Left lung (tissue), 10 donors: ENCODE measurements around the gene BTBD19. TPM values are rescaled to one million over a fixed set of nuclear protein-coding genes. Genes with fewer than 3 reads are reported as not detected.

Experiments
- ATAC-seq: fragments of 200-7000 bp; cut with Tn5 transposase; one replicate; pipeline ENCODE4 v1.9.1; 2020; ENCODE audit warnings: moderate library complexity
- DNase-seq, 4 donors: peaks; one replicate each; pipeline ENCODE4 v3.0.0-alpha.2; 2013 to 2020
- H3K27ac ChIP-seq, 2 donors: fragments of 200-600 bp; sonication (generic) in 1 of 2; one replicate each; pipeline versions ENCODE4 v1.5.0 to v1.8.0; 2020 to 2021
- H3K27me3 ChIP-seq, 2 donors: fragments of 200-600 bp; sonication (generic) in 1 of 2; one replicate each; pipeline versions ENCODE4 v1.5.0 to v1.8.0; 2020 to 2021
- H3K36me3 ChIP-seq, 2 donors: fragments of 200-600 bp; sonication (generic) in 1 of 2; one replicate each; pipeline versions ENCODE4 v1.5.0 to v1.8.0; 2020 to 2021
- H3K4me1 ChIP-seq, 2 donors: fragments of 200-600 bp; one replicate each; pipeline ENCODE4 v1.8.0; 2021
- H3K4me3 ChIP-seq, 2 donors: fragments of 200-600 bp; sonication (generic) in 1 of 2; one replicate each; pipeline versions ENCODE4 v1.5.0 to v1.8.0; 2020 to 2021; ENCODE audit warnings: mild to moderate bottlenecking in 1 of 2
- H3K9me3 ChIP-seq, 2 donors: fragments of 200-600 bp; sonication (generic) in 1 of 2; one replicate each; pipeline versions ENCODE4 v1.5.0 to v1.8.0; 2020 to 2021
- CTCF ChIP-seq, 2 donors: fragments of 200-600 bp; sonication (generic) in 1 of 2; IDR thresholded peaks; one replicate each; pipeline versions ENCODE4 v1.5.0 to v1.8.0; 2021; ENCODE audit warnings: antibody characterized with exemption in 2 of 2
- intact Hi-C, 2 donors: fragments of 100-400 bp; cut with DNase I; formaldehyde crosslinking; loops; one replicate each; pipeline versions ENCODE4 v1.11.2 to v1.14.2; 2022
- polyA plus RNA-seq, 6 donors: library from polyadenylated mRNA; unstranded; fragments of 120-200 nt; gene quantifications; one replicate each; pipeline ENCODE4 v1.2.1, GENCODE V29; 2013; ENCODE audit not compliant: insufficient read length in 6 of 6
- total RNA-seq, 2 donors: library from RNA; stranded (reverse); fragmentation: NEBNext Ultra II Directional; extraction: Animal tissue kit (Norgen Biotek cat#: 25700); gene quantifications; one replicate each; pipeline ENCODE4 v1.2.1, GENCODE V29; 2021
- donor health status: DM: no; HTN: yes; CAD: no.
- donor health status: DM: no; HTN: no; CAD: no.

Gene BTBD19
- total and polyA plus RNA-seq, 8 donors = 15.3 to 27.6 (median 23.6) TPM

- Histone ChIP-seq H3K4me3 (no peak overlapping the region), H3K27me3 (peaks cover 0 to 22% of the 10 kb centered on the region in 2 donors), H3K4me1 (peaks cover 4 to 10% of the 10 kb centered on the region in 2 donors), H3K9me3 (no peaks in the 10 kb centered on the region), H3K36me3 (peaks cover 0 to 7% of the 10 kb centered on the region in 2 donors), H3K27ac (no peak overlapping the region)
- intact Hi-C loops = no loop called here
- DNase-seq = no peak
- no peak for ATAC-seq
- TF ChIP-seq CTCF (IDR thresholded peaks at IDR 0.05) = no peak
Measured at GRCh38 chr1:44846985-44847384, 38.7 kb downstream of the BTBD19 start.

- no peaks in the 10 kb centered on the region for H3K9me3 ChIP-seq
- H3K36me3 ChIP-seq = peaks cover 0 to 7% of the 10 kb centered on the region in 2 donors
- H3K27ac ChIP-seq = no peak overlapping the region
- intact Hi-C loops = no loop called here
- DNase-seq (no peak), ATAC-seq (no peak)
- no peak for TF ChIP-seq CTCF (IDR thresholded peaks at IDR 0.05)
- H3K4me1 ChIP-seq = peaks cover 4 to 7% of the 10 kb centered on the region in 2 donors
- peaks cover 0 to 13% of the 10 kb centered on the region in 2 donors for H3K27me3 ChIP-seq
- H3K4me3 ChIP-seq = no peak overlapping the region
Measured at GRCh38 chr1:44847845-44848244, 39.5 kb downstream of the BTBD19 start.

- intact Hi-C loops = no loop called here
- H3K27ac ChIP-seq = no peak overlapping the region
Measured at GRCh38 chr1:44848456-44849181, 40.3 kb downstream of the BTBD19 start.

GRCh38 chr1:44849575-44850132 is 41.3 kb downstream of the BTBD19 start:
- H3K36me3 ChIP-seq = peaks cover 0 to 7% of the 10 kb centered on the region in 2 donors
- no peaks in the 10 kb centered on the region for H3K27me3 ChIP-seq
- TF ChIP-seq CTCF (IDR thresholded peaks at IDR 0.05) = no peak
- no peak for ATAC-seq
- H3K27ac ChIP-seq = no peak overlapping the region
- DNase-seq = no peak
- H3K4me1 ChIP-seq = no peaks in the 10 kb centered on the region
- H3K4me3 ChIP-seq = no peak overlapping the region
- H3K9me3 ChIP-seq = no peaks in the 10 kb centered on the region
- intact Hi-C loops = loop anchor here in 1 of 2 donors (10.0 kb wide), 1 partner anchor 65 kb away; the partner anchor contains the start of gene BEST4

More at GRCh38 chr1:44848456-44849181, 40.3 kb downstream of the BTBD19 start:
- no peak overlapping the region for H3K4me3 ChIP-seq
- peaks cover 0 to 5% of the 10 kb centered on the region in 2 donors for H3K27me3 ChIP-seq
- no peak for ATAC-seq
- H3K36me3 ChIP-seq = peaks cover 0 to 7% of the 10 kb centered on the region in 2 donors
- no peaks in the 10 kb centered on the region for H3K9me3 ChIP-seq
- peak in 1 of 4 donors; percentile 34 for DNase-seq
- H3K4me1 ChIP-seq = no peaks in the 10 kb centered on the region
- TF ChIP-seq CTCF (IDR thresholded peaks at IDR 0.05) = no peak

- H3K4me3 ChIP-seq = no peak overlapping the region
- H3K9me3 ChIP-seq = no peaks in the 10 kb centered on the region
- ATAC-seq (no peak), DNase-seq (no peak)
- TF ChIP-seq CTCF (IDR thresholded peaks at IDR 0.05) = no peak
- H3K36me3 ChIP-seq = peaks cover 0 to 16% of the 10 kb centered on the region in 2 donors
- intact Hi-C loops = loop anchor here in 1 of 2 donors (10.0 kb wide), 1 partner anchor 67 kb away; the partner anchor contains the start of gene BEST4
- no peaks in the 10 kb centered on the region for H3K4me1 ChIP-seq
- no peaks in the 10 kb centered on the region for H3K27me3 ChIP-seq
- no peak overlapping the region for H3K27ac ChIP-seq
Measured at GRCh38 chr1:44851308-44851707, 43.0 kb downstream of the BTBD19 start.
